GM19035 (cell line): ENCODE results near the gene UBTF.

Experiments used
- ATAC-seq: cut with Tn5 transposase; IDR thresholded peaks from one replicate; pipeline ENCODE4 v1.9.1; 2021; ENCODE audit not compliant: unreplicated experiment

Gene UBTF

DNA sequence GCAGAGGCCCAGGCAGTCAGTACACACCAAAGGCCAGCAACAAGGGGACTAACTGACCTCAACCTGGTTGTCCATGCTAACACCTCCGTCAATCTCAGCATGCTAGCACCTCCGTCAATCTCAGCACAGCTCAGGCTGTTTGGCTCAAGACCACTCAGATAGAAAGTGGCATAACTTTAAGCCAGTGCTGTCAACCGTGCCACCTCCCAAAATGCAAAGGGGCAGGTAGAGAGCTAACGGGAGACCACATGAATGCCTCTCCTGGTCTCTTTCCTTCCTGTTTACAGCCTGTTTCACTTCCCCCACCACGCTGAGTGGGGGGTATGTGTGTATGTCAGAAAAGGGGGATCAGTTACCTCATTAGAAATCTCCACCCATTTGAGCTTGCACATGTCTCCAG is 3.3 kb downstream of the UBTF start:
- no peak for ATAC-seq

DNA sequence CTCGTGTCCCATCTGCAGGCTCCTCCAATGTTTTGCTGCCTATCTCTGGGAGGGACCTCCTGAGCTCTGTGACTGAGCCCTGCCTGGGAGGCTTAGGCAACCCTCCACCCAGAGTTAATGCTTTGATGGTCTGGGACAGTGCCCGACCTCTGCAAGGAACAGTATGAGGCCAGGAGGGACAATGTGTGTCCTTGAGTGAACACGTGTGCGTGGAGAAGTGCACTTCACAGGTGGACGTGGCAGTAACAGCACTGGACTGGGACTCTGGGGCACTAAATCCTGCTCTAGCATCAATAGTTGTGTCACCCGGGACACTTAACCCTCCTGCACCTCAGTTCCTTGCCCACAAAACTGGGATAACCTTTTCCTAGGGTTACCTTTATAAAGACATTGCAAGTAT is 4.6 kb downstream of the UBTF start:
- no peak for ATAC-seq

DNA sequence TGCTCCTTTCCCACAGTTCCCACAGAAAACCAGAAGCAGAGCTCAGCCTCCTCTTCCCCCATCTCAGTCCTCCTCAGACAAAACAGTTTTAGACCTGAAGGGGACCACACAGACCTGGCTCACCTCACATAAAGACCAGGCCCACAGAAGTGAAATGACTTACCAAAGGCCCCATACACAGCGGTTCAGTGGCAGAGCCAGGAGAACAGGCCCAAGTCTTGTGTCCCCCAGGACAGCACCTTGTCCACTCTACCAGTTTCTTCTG is 5.3 kb downstream of the UBTF start:
- no peak for ATAC-seq

DNA sequence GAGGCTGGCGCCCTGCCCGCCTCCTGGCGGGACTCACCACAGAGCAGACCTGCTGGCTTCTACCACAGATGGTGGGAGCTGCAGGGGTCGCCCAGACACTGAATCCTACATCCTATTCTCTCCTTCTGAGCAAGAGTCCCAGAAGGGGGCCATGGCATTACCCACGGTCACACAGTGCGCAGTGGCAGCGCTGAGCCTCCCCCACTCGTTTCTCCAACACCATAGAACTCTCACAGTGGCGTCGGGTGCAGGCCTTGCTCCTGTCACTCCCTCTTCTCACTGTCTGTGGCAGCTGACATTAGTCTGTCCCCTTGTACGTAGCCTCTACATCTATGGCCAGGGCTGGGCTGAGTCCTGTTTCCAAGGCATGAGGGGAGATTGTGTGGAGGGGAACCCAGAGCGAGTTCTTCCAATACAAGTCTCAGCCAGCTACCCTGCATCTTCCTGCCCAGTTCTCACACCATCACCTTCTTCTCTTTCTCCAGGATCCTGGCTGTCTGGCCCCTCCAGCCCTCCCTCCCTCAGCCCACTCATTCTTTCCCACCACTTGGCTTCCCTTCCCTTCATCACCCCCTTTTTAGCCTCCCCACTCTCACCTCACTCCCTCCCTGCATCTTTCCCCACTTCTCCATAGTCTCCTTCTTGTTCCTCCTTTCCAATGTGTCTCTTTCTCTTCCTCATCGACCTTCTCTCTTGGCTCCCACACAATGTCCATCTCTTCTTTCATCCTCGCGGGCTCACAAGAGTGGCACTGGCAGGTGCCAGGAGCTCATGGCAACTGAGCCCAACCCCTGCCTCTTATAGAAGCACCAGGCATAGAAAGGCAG is 5.9 kb downstream of the UBTF start:
- no peak for ATAC-seq

DNA sequence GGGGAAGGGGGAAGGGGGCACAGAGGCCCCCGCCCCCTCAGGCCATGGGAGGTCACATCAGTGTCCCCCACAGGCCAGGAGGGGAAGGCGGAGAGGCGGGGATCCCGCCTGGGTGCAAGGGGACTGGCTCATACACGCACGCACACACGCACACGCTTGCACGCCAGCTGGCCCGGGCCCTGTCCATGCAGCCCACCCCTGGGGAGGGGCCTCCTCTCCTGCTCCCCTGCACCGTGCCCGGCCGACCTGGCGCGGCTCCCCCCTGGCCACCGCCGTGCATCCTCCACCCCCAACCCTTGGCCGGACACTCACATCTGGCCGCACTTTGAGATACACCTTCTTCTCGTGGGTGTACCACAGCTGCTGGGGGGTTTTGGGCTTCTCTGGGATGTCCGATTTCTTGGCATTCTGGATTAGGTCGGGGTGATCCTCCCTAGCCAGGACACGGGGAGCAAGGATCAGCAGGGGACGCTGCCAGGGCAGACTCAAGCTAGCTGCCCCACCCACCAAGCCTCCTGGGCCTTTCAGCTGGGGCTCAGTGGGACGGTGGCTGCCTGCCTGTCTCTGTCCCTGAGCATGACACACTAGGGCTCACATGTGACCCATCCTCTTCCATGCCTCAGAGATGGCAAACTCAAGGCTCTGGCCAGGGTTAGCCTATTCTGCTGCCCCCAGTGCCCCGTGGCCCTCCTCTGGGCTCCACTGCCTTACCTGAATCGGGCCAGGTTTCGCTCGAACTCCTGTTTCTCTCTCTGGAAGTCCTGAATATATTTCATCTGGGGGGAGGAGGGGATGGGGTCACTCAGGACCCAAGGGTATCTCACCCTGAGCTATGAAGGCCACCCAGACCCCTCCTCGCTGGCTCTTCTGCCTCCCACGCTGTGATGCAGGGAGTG is 6.7 kb downstream of the UBTF start:
- no peak for ATAC-seq

DNA sequence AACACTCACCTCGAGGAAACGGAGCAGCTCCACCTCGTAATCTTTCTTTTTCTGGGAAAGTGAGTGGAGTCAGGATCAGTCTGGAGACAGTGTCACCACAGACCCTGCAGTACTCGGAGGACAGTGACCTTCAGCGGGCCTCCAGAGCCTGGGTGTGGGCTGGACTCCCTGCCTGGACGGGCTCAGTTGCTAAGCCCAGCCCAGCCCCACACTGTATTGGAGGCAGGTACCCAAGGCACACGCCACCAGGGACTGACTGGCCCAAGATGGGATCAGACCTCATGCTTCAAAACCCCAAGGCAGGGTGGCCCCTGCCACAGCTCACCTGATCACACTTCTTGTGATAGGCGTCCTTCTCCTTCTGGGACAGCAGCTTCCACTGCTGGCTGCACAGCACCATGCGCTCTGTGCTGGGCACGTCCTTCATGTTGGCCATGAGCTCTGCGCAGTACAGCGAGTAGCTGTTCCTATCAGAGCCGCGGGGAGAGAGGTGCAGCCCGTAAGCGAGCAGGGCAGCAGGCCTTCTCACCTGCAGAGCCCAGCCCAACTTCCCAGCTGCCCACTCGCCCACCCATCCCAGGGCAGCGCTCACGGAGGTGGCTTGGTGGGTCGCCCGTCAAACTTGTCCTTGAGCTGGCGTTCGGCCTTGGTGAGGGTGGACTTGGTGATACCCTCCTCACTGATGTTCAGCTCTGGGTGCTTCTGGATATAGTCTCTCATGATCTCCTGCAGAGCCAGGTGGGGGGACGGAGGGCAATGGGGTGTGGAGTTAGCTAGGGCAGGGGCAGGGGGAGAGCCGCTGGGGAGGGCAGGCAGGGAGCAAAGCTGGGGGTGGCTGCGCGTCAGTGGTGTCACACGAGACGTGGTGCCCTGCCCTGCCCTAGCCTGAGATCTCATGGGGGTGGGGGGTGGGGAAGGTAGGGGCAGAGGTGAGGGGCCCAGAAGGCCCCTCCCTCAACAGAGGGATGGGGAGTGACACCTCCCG is 7.9 kb downstream of the UBTF start:
- ATAC-seq = no peak

DNA sequence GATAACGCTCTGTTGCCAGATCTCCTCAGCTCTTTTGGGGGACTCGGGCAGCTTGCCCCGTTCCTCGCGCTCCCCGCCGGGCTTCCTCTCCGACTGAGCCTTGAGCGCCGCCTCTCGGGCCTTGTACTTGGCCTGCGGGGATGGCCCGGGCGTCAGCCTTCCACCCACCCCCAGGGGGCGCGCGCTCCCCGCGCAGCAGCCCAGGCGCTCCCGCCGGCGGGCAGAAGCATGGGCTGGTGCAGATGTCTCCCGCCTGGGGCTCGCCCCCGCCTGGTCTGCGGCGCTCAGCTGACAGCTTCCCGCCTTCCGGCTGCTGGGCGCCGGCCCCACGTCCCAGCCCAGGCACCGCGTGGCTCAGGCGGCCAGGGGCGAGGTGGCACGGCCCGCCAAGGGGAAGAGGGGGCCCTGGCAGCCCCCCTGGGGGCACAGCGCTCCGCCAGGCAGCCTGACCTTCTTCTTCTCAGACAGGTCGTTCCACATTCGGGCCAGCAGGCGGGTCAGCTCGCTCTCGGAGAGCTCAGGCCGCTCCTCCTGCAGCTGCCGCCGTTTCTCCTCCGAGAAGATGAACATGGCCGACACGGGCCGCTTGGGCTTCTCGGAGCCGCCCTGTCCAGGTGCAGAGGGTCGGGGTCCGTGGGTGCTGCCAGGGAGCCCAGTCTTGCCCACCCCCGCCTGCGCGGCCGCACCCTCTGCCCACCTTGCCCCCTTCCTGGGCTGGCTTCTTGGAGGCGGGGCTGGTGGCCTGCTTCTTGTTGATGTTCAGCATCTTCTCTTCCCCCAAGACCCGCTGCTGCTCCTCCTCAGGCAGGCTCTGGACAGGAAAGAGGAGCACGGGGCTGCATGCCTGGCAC is 8.9 kb downstream of the UBTF start:
- ATAC-seq = peak; percentile 86

DNA sequence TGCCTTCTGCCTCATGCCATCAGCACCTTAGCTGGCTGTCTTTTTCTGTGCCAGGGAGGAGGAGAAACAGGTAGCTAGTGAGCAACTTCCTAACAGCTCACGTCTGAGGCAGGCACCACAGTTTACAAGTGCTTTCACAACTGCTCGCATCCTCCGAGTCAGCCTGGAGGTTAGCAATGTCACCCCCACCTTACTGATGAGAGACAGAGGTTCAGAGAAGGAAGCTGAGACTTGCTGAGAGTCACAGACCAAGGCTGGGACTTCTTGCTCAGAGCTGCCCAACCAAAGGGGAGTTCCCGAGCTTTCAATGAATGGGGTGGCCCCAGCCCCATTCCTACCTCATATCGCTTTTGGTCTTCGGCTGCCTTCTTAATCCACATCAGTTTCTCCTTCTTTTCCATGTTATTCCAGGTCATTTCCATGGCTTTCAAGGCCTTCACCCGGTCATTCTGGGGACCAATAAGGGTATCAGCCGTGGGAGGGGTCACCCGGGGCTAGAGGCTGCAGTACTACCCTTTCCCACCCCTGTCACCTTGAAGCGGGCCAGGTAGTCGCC is 9.6 kb downstream of the UBTF start:
- ATAC-seq = no peak

DNA sequence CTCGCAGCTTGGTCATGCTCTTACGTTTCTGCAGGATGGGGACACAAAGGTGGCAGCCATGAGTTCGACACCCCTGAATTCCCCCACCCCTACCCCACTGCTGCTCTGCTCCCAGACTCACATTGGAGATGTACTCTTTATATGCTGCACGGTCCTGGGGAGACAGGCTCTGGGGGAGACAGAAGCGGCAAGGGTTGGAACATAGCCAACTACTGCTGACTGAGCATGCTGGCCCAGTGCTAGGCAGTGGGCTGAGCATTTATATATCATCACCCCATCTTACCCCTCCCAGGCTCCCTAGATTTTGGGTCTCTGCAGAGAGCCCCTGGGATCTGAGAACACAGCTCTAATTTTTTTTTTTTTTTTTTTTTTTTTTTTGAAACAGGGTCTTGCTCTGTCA is 11.7 kb downstream of the UBTF start:
- no peak for ATAC-seq

DNA sequence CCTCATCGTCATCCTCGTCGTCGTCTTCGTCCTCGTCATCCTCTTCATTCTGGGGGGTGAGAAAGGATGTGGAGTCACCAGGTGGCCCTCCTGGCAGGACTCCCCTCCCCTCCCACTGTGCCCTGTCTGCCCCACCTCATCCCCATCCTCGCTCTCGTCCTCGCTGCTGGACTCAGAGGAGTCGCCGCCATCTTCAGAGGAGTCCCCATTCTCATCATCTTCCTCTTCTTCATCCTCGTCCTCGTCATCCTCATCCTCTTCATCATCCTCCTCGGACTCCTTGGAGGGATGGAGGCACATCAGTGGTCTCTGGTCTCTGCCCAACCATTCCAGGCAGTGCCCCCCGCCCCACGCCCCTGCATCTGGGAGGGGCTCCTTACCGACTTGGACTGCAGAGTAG is 12.2 kb downstream of the UBTF start:
- no peak for ATAC-seq

DNA sequence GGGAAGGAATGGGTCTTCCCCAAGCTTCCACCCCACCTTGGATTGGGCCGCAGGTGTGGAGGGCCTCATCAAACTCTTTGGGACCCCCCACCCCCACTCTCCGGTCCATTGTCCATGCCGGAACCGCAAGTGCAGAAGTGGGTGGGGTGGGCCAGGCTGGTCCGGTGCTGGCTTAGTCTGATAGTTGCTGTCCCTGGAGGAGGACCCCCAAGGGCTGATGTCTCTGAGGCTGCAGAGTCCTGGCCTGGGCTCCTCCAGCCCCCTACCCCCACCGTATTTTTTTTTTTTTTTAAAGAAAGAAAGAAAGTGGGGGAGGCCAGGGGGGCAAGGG is 12.7 kb downstream of the UBTF start:
- ATAC-seq = no peak

DNA sequence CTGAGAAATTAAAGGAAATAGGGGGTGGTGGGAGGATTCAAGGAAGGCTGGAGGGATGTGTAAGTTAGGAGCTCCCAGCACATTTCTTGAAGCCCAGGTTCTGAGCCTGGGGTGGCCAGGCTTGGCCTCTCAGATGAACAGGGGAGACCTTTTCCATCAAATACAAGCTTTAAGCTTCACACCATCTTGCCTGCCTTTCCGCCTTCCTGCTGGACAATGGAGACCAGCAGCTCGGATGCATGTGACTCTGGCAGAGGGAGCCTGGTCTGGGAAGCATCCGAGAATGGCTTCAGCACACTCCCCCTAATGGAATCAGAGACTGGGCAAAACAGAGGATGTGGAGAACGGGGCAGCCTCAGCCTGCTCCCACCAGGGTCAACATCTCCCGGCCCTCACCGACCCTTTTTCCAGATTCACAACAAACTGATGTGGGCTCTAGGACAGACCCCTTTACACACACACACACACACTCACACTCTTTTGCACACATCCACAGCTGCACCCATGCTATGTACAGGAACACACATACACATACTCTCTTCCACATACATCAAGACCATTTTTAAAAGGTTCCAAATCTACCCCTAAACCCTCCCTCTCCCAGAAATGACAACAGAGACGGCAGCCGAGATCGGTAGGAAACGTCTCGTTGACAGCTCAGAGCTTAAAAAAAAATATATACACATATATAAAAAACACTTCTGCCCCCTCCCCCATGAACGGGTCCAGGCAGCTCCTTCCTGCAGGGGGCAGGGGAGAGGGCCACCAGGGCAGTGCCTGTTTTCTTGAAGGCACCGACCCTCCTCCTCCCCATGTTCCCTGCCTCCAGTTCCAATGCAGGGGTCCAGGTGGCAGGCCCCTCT is 13.3 kb downstream of the UBTF start:
- ATAC-seq = no peak

DNA sequence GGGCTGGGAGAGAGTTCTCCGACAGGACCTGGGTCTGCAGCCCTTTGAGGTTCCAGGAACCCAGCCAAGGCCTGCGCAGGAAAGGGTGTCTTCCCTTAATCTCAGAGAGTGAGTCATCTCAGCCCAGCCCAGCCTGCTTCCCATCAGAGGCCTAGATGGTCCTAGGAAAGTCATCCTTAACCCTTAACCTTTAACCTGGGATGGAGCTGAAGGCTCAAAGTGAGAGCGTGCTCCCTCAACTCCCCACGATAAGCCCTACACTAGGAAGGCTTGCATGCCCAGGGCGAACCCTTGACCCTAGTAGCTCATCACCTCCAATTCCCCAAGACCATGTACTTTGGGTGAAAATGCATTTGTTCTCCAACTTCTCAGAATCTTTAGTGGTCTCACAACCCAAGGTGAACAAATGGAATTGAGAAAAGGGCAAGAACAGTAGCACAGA is 15.0 kb downstream of the UBTF start:
- ATAC-seq = no peak

DNA sequence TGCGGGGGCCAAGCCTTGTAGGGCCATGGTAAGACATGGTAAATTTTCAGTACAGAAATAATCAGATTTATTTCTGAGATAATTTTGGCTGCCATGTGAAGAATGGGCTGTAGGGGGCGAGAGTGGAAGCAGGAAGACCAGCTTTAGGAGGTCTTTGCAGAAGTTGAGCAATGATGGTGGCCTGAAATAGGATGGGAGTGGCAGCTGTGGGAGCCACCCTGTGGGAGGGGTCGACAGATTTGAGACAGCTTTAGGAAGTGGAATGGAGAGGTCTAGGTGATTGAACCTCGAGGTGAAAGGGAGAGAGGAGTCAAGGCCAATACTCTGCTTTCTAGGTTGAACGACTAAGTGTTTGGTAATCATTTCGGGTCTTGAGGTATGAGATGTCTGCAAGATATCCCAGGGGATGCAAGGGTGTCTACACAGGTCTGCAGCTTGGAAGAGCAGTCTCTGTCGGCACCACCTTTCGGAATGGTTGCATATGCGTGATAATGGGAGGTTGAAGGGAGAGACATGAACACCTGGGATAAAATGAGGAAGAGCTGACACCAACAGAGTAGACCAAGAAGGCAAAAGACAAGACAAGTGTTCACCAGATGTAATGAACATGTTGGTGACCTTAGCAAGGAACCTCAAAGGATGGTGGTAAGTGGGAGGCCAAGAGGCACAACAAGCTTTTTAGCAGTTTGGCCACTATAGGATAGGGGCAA is 15.6 kb downstream of the UBTF start:
- ATAC-seq = no peak

DNA sequence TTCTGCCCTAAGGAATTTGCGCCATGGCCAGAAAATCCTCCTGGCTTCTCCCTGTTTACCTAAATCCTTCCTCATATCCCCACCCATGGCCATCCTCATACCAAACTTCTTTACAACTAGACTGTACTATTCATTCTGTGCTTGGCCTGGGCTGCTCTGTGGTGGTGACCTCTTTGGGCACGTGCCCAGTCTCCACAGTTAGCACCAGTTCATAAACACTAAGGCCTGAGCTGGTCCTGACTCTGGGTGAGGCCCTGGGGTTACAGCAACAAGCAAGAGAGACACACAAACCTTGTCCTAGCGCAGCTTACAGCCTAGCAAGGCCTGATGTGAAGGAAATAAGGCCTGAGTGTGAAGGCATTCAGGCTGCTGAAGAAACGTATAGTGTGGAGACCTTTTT is 16.7 kb downstream of the UBTF start:
- ATAC-seq = no peak

DNA sequence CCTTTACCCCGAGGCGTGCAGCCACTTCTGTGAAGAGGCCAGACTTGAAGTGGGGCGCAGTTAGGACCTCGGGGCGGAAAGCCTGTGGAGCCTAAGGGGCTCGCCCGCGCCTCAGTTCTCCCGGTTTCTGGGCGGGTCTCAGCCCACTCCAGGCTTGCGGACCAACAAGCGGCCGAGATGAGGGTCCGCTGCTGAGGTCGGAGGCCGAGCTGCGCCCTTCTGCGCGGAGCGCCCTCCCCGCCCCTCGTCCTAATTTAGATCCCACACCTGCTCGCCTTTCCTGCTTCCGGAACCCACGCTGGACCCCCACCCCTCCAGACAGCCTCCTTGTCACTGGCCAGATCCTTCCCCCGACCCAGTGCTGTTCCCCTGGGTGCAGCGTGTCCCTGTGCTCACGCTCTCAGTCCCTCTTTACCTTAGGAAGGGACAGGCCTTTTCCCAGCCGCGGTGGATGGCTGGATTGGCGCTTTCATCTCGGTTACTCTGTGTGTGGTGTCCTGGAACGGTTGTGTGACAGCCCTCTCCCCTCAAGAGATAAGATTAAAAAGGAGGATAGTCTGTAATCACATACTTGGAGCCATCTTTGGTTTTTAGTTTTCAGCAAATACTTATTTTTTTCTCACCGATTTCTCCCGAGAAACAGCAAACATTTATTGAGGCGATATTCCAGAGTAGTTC is 18.9 kb downstream of the UBTF start:
- no peak for ATAC-seq

DNA sequence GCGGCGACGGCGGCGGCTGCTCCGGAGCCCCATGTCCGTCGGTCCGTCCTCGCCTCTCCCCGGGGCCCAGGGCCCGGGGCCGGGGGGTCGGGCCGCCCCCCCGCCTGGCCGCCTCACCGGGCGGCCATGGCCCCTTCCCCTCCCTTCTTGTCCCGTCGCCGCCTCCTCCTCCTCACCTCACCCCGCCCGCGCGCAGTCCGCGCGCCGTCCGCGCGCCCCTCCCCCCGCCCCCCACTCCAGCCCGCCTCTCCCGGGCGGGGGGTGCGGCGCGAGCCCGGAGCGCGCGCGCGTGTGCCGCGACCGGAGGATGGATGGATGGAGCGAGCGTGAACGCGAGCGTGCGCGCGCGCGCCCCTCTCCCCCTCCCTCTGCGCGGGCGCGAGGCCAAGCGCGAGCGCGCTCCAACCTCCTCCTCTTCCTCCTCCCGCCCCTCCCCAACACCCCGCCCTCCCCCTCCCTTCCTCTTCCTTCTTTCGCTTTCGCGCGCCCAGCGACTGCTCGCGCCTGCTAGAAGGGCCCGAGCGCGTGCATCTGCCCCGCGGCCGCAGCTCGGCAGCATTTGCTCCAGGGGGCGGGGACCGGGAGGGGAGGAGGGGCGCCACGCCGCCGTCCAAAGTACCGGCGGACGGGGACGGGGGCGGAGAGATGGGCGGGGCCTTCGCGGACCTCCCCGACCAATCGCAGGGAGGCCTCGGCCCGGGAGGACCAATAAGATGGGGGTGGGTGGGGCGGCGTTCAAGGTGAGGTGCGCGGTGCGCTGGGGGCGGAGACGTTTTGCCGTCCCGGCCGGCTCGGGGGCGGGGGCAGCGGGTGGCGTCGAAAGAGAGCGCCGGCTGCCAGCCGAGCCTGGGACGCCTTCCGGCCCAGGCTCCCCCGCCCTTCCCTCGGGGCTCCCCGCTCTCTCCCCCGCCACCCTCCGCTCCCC is 19.7 kb downstream of the UBTF start, which contains the start of gene ATXN7L3:
ATXN7L3 (minus strand) TSS at position 332 of the 925 bp plus-strand sequence. CDS start 1,814 bp downstream, outside the sequence.
- peak; percentile 58 for ATAC-seq
